GM12872 (cell line): ENCODE results near the gene UGT2B17.

Experiments used
- TF ChIP-seq, protein P1 (sequence below): IDR thresholded peaks from 3 replicates; pipeline ENCODE4 v1.5.1; 2011; ENCODE audit warnings: low read depth, mild to moderate bottlenecking, low read length, moderate library complexity; ENCODE audit not compliant: insufficient read depth

UGT2B17 gene

GRCh38 chr4:68577590-68577989 is 1.5 kb upstream of the UGT2B17 start:
- TF ChIP-seq, protein P1, sequence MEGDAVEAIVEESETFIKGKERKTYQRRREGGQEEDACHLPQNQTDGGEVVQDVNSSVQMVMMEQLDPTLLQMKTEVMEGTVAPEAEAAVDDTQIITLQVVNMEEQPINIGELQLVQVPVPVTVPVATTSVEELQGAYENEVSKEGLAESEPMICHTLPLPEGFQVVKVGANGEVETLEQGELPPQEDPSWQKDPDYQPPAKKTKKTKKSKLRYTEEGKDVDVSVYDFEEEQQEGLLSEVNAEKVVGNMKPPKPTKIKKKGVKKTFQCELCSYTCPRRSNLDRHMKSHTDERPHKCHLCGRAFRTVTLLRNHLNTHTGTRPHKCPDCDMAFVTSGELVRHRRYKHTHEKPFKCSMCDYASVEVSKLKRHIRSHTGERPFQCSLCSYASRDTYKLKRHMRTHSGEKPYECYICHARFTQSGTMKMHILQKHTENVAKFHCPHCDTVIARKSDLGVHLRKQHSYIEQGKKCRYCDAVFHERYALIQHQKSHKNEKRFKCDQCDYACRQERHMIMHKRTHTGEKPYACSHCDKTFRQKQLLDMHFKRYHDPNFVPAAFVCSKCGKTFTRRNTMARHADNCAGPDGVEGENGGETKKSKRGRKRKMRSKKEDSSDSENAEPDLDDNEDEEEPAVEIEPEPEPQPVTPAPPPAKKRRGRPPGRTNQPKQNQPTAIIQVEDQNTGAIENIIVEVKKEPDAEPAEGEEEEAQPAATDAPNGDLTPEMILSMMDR: peak; percentile 55; the same call in 2 of the 3 replicates

- TF ChIP-seq, protein P1: no peak
These were observed 1.0 kb downstream of the UGT2B17 start for GRCh38 chr4:68575081-68575480.

- TF ChIP-seq, protein P1: no peak
These were observed 3.4 kb downstream of the UGT2B17 start for GRCh38 chr4:68572653-68573170.

DNA sequence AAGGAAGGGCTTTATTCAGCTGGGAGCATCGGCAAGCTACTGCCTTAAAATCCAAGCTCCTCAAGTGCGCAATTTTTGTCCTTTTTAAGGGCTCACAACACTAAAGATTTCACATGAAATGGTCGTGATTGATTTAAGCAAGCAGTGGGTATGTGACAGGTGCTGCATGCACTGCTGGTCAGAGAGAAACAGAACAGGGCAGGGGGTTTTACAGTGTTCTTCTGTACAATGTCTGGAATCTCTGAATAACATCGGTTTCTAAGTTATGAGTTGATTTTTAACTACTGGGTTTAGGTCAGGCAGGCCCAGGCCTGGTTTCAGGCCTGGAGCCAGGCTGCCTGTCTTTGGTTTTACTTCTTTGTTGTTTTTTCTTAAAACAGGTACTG is 6.0 kb downstream of the UGT2B17 start:
- TF ChIP-seq, protein P1: no peak

- TF ChIP-seq, protein P1: 0 out of 3 replicates have a peak, but pooled peaks have one; percentile 0
These were observed 6.5 kb downstream of the UGT2B17 start for GRCh38 chr4:68569466-68570121.

- TF ChIP-seq, protein P1: 0 out of 3 replicates have a peak, but pooled peaks have one; percentile 12
These were observed 7.1 kb downstream of the UGT2B17 start for GRCh38 chr4:68569036-68569435.

GRCh38 chr4:68553830-68554229 is 22.3 kb downstream of the UGT2B17 start:
- TF ChIP-seq, protein P1: 0 out of 3 replicates have a peak, but pooled peaks have one; percentile 7
